ENCODE data around the gene PDE12. TPM values are rescaled to one million over a fixed set of nuclear protein-coding genes. Genes with fewer than 3 reads are reported as not detected.
"Not testable (repeated sequence)": the region's sequence is repeated elsewhere in the genome, so short reads cannot be mapped to it uniquely, and the experiment has no call there.

The PDE12 gene
- total RNA-seq, 2 experiments from 2014 or later, result 35.1 to 37.5 TPM

- ChIA-PET POLR2A (no interaction called here), CTCF (no interaction called here)
Measured at GRCh38 chr3:57577801-57578200, 21.7 kb downstream of the PDE12 start.

- ChIA-PET CTCF (no interaction called here), POLR2A (no interaction called here)
Measured at GRCh38 chr3:57582474-57583168, 26.5 kb downstream of the PDE12 start.

- ChIA-PET POLR2A (no interaction called here), CTCF (no interaction called here)
Measured at GRCh38 chr3:57583544-57583943, 27.5 kb downstream of the PDE12 start.

- ChIA-PET CTCF (interaction anchor here (0.8 to 0.9 kb wide), 2 partner anchors 9 to 12 kb away, joined by 3 read pairs; no protein-coding TSS in a partner anchor), POLR2A (interaction anchor here (0.7 kb wide), 1 partner anchor 9 kb away, joined by 8 read pairs; no protein-coding TSS in a partner anchor)
Measured at GRCh38 chr3:57586778-57587177, 30.7 kb downstream of the PDE12 start.

GRCh38 chr3:57587905-57588304 is 31.8 kb downstream of the PDE12 start:
- CTCF ChIA-PET, result no interaction called here

GRCh38 chr3:57592306-57592705 is 36.2 kb downstream of the PDE12 start:
- POLR2A ChIA-PET, result no interaction called here
- CTCF ChIA-PET, result no interaction called here

More at GRCh38 chr3:57587905-57588304, 31.8 kb downstream of the PDE12 start:
- POLR2A ChIA-PET, result no interaction called here

- ChIA-PET POLR2A (no interaction called here), CTCF (no interaction called here)
Measured at GRCh38 chr3:57594144-57594543, 38.1 kb downstream of the PDE12 start.

GRCh38 chr3:57594576-57594975 is 38.5 kb downstream of the PDE12 start:
- POLR2A ChIA-PET, result no interaction called here
- CTCF ChIA-PET, result no interaction called here

GRCh38 chr3:57596495-57597126 is 40.5 kb downstream of the PDE12 start:
- POLR2A ChIA-PET, result interaction anchor here (0.6 to 2.9 kb wide), 4 partner anchors 40 to 160 kb away, joined by 4 to 26 read pairs (median 10); partner anchors contain the start of genes DENND6A, PDE12 and SLMAP
- CTCF ChIA-PET, result interaction anchor here (0.7 to 1.1 kb wide), 4 partner anchors 26 to 622 kb away, joined by 3 read pairs; no protein-coding TSS in a partner anchor

GRCh38 chr3:57597127-57597923 is 41.3 kb downstream of the PDE12 start, which contains the start of gene ARF4:
Gene ARF4 (minus strand): TSS chr3:57597344. CDS start chr3:57597140, 204 bp downstream.
- ChIA-PET POLR2A (interaction anchor here (1.5 to 2.9 kb wide), 3 partner anchors 41 to 159 kb away, joined by 7 to 26 read pairs (median 13); partner anchors contain the start of genes DENND6A, PDE12 and SLMAP), CTCF (interaction anchor here (1.1 kb wide), 1 partner anchor 200 kb away, joined by 3 read pairs; no protein-coding TSS in a partner anchor)

- POLR2A ChIA-PET, result interaction anchor here (0.6 to 1.1 kb wide), 2 partner anchors 94 to 157 kb away, joined by 9 to 11 read pairs; partner anchors contain the start of gene DENND6A
- CTCF ChIA-PET, result interaction anchor here (1.0 kb wide), 1 partner anchor 12 kb away, joined by 3 read pairs; no protein-coding TSS in a partner anchor
Measured at GRCh38 chr3:57598765-57599360, 42.8 kb downstream of the PDE12 start.

- CTCF ChIA-PET, result interaction anchor here (0.6 kb wide), 1 partner anchor 206 kb away, joined by 3 read pairs; no protein-coding TSS in a partner anchor
Measured at GRCh38 chr3:57600195-57600594, 44.1 kb downstream of the PDE12 start.

GRCh38 chr3:57604971-57605370 is 48.9 kb downstream of the PDE12 start:
- ChIA-PET CTCF (no interaction called here), POLR2A (no interaction called here)

More at GRCh38 chr3:57600195-57600594, 44.1 kb downstream of the PDE12 start:
- POLR2A ChIA-PET, result no interaction called here

GRCh38 chr3:57605683-57606082 is 49.6 kb downstream of the PDE12 start:
- POLR2A ChIA-PET, result no interaction called here
- CTCF ChIA-PET, result no interaction called here

- CTCF ChIA-PET, result interaction anchor here (0.7 kb wide), 1 partner anchor 205 kb away, joined by 4 read pairs; no protein-coding TSS in a partner anchor
- POLR2A ChIA-PET, result not testable (repeated sequence)
Measured at GRCh38 chr3:57611870-57612269, 55.8 kb downstream of the PDE12 start.

GRCh38 chr3:57616233-57616632 is 60.2 kb downstream of the PDE12 start:
- POLR2A ChIA-PET, result no interaction called here
- CTCF ChIA-PET, result no interaction called here
